ENCODE data around the gene ADAMTS17. TPM values are rescaled to one million over a fixed set of nuclear protein-coding genes. Genes with fewer than 3 reads are reported as not detected.

Gene ADAMTS17
- total RNA-seq, 2 experiments from 2014 or later: 0.99 to 1.2 TPM

DNA sequence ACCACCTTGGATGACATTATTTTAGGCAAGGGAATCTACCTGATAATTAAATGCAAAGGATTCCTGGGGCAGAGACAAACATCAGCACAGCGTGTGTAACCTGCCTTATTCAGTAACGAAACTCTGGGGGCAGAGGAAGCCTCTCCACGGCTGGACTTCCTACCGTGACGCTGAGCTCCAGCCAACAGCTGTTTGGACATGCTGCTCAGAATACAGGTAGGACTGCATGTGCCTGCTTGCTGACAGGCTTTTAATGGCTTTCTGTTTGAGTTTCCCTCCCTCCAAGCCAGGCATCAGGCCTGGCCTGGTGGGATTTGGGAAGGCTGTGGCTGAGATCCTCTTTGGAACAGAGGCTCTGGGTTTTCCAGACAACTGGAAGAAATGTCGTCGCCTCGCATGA, 150.6 kb downstream of the ADAMTS17 start:
- DNase-seq: no peak
- Mint-ChIP-seq H3K27me3 (no peaks in the 10 kb centered on the region), H3K36me3 (no peaks in the 10 kb centered on the region), H3K27ac (no peak overlapping the region), H3K4me3 (no peak overlapping the region), H3K9me3 (no peaks in the 10 kb centered on the region), H3K4me1 (ENCODE audit: low read depth) (no peaks in the 10 kb centered on the region)
- POLR2A ChIA-PET: no interaction called here
- CTCF ChIA-PET: no interaction called here
- intact Hi-C loops (cut with micrococcal nuclease): no loop called here

DNA sequence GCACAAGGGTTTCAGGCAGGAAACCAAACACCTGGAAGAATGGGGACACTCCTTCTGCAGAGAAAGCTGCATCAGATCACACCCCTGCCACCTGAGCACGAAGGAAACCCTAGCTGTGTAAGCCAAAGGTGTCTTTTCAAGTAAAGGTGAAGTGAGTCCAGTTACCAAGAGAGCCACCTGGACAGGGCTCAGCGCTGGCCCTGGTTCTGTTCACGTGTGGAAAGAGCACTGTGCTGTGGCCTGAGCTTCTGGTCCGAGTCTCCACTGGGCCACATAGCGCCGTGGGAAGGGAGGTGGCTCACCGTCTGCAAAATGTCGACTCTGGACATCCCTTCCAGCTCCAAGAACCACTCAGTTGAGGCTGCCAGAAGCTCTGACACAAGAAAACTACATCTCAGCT, 151.1 kb downstream of the ADAMTS17 start:
- intact Hi-C loops (cut with micrococcal nuclease): no loop called here
- no peak overlapping the region for H3K27ac Mint-ChIP-seq
- no peak for DNase-seq
- H3K4me1 Mint-ChIP-seq (ENCODE audit: low read depth): no peaks in the 10 kb centered on the region
- H3K36me3 Mint-ChIP-seq: no peaks in the 10 kb centered on the region
- CTCF ChIA-PET: no interaction called here
- H3K4me3 Mint-ChIP-seq: no peak overlapping the region
- no peaks in the 10 kb centered on the region for H3K27me3 Mint-ChIP-seq
- POLR2A ChIA-PET: no interaction called here
- no peaks in the 10 kb centered on the region for H3K9me3 Mint-ChIP-seq

DNA sequence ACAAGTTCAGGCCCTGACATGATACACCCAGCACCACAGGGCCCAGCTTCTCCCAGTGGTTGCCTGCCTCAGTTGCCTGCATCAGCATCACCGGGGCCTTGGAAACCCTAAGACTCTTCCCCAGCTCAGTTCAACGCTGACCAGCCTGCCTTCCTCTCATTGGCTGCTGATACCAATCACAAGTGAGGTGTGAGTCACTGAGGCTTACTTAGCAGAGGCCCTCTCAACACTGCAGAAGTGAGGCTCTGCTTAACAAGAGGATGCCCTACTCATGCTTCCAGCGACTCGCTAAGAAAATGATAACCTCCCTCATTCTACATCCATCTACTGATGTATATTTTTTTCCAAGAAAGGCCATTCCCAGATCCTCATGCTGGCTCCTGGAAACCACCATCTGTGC, 151.9 kb downstream of the ADAMTS17 start:
- Mint-ChIP-seq H3K9me3 (no peaks in the 10 kb centered on the region), H3K36me3 (no peaks in the 10 kb centered on the region), H3K27me3 (no peaks in the 10 kb centered on the region), H3K4me1 (ENCODE audit: low read depth) (no peaks in the 10 kb centered on the region), H3K27ac (no peak overlapping the region), H3K4me3 (no peak overlapping the region)
- ChIA-PET CTCF (no interaction called here), POLR2A (no interaction called here)
- no peak for DNase-seq
- intact Hi-C loops (cut with micrococcal nuclease): no loop called here

- ChIA-PET CTCF (no interaction called here), POLR2A (interaction anchor here (0.6 kb wide), 1 partner anchor 19 kb away, joined by 3 read pairs; no protein-coding TSS in a partner anchor)
- Mint-ChIP-seq H3K4me1 (ENCODE audit: low read depth) (no peaks in the 10 kb centered on the region), H3K4me3 (no peak overlapping the region), H3K9me3 (no peaks in the 10 kb centered on the region), H3K27ac (no peak overlapping the region), H3K27me3 (no peaks in the 10 kb centered on the region), H3K36me3 (no peaks in the 10 kb centered on the region)
- intact Hi-C loops (cut with micrococcal nuclease): no loop called here
- DNase-seq: no peak
Observed at GRCh38 chr15:100189319-100189718, 152.5 kb downstream of the ADAMTS17 start.

GRCh38 chr15:100187677-100188076, 154.1 kb downstream of the ADAMTS17 start:
- no peaks in the 10 kb centered on the region for H3K36me3 Mint-ChIP-seq
- H3K9me3 Mint-ChIP-seq: no peaks in the 10 kb centered on the region
- H3K27ac Mint-ChIP-seq: no peak overlapping the region
- no peaks in the 10 kb centered on the region for H3K4me1 Mint-ChIP-seq (ENCODE audit: low read depth)
- intact Hi-C loops (cut with micrococcal nuclease): no loop called here
- H3K27me3 Mint-ChIP-seq: no peaks in the 10 kb centered on the region
- no peak for DNase-seq
- ChIA-PET POLR2A (no interaction called here), CTCF (no interaction called here)
- no peak overlapping the region for H3K4me3 Mint-ChIP-seq

GRCh38 chr15:100186960-100187359, 154.8 kb downstream of the ADAMTS17 start:
- Mint-ChIP-seq H3K27me3 (no peaks in the 10 kb centered on the region), H3K27ac (no peak overlapping the region), H3K36me3 (no peaks in the 10 kb centered on the region), H3K4me3 (no peak overlapping the region), H3K9me3 (no peaks in the 10 kb centered on the region), H3K4me1 (ENCODE audit: low read depth) (no peaks in the 10 kb centered on the region)
- ChIA-PET POLR2A (no interaction called here), CTCF (interaction anchor here (0.7 kb wide), 1 partner anchor 203 kb away, joined by 3 read pairs; no protein-coding TSS in a partner anchor)
- intact Hi-C loops (cut with micrococcal nuclease): no loop called here
- no peak for DNase-seq

GRCh38 chr15:100186366-100186765, 155.4 kb downstream of the ADAMTS17 start:
- ChIA-PET CTCF (interaction anchor here (0.7 kb wide), 1 partner anchor 202 kb away, joined by 3 read pairs; no protein-coding TSS in a partner anchor), POLR2A (no interaction called here)
- Mint-ChIP-seq H3K4me3 (no peak overlapping the region), H3K4me1 (ENCODE audit: low read depth) (no peaks in the 10 kb centered on the region), H3K27me3 (no peaks in the 10 kb centered on the region), H3K27ac (no peak overlapping the region), H3K9me3 (no peaks in the 10 kb centered on the region), H3K36me3 (no peaks in the 10 kb centered on the region)
- intact Hi-C loops (cut with micrococcal nuclease): no loop called here
- no peak for DNase-seq

GRCh38 chr15:100183921-100184495, 157.8 kb downstream of the ADAMTS17 start:
- H3K27me3 Mint-ChIP-seq: no peaks in the 10 kb centered on the region
- H3K4me1 Mint-ChIP-seq (ENCODE audit: low read depth): no peaks in the 10 kb centered on the region
- H3K36me3 Mint-ChIP-seq: no peaks in the 10 kb centered on the region
- no peak overlapping the region for H3K4me3 Mint-ChIP-seq
- DNase-seq: no peak
- H3K9me3 Mint-ChIP-seq: peaks cover 3% of the 10 kb centered on the region
- ChIA-PET POLR2A (no interaction called here), CTCF (interaction anchor here (0.7 kb wide), 1 partner anchor 421 kb away, joined by 3 read pairs; no protein-coding TSS in a partner anchor)
- H3K27ac Mint-ChIP-seq: no peak overlapping the region
- intact Hi-C loops (cut with micrococcal nuclease): no loop called here

DNA sequence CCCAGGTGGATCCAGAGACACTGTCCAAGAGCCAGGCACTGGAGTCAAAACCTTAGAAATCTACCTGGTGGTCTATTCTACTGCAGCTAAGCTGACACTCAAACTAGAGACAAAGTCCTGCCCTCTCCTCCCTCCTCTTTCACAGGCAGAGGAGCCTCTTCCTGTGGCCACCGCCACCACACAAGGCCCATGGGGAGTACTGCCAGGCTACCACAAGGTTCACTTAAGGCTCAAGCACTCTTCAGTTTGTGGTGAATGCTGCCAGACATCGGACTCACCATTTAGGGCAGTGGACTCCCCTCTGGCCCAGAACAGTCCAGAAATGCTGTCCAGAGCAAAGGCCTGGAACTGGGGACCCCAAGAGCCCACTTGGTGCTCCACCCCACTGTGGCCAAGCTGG, 160.9 kb downstream of the ADAMTS17 start:
- Mint-ChIP-seq H3K9me3 (peaks cover 13% of the 10 kb centered on the region), H3K27ac (no peak overlapping the region), H3K36me3 (no peaks in the 10 kb centered on the region), H3K4me3 (no peak overlapping the region), H3K4me1 (ENCODE audit: low read depth) (no peaks in the 10 kb centered on the region), H3K27me3 (no peaks in the 10 kb centered on the region)
- no peak for DNase-seq
- intact Hi-C loops (cut with micrococcal nuclease): no loop called here
- POLR2A ChIA-PET: no interaction called here
- CTCF ChIA-PET: no interaction called here

DNA sequence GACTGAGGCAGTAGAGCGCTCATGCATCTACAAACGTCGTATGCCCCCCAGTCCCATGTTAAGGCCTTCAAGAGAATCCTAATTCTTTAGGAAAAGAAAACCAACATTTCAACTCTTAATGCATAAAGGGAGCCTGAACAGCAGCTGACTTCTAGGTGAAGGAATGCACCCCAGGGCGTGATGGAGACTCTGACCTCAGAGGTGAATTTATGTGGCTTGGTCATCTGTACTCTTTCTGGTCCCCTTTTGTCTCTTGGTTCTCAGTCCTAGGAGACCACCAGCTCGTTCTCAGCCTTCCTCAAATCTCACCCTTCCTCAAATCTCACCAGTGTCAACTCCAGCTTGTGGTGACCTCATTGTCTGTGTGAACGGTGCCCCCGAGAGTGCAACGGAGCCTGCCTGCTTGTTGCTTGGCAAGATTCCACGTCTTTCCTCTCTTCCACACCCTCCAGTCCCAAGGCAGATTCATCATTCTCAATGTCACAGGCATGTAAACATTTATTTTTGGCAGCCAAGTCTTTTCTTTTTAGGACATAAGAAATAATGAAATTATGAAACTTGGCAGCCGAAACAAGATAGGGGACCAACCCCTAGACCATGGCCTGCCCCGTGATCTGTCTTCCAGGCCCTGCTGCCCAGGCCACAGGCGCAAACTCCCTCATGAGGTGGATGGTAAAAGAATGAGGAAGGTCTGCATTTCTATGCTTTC, 166.2 kb downstream of the ADAMTS17 start:
- ChIA-PET POLR2A (no interaction called here), CTCF (no interaction called here)
- H3K4me1 Mint-ChIP-seq (ENCODE audit: low read depth): peaks cover 3% of the 10 kb centered on the region
- H3K9me3 Mint-ChIP-seq: peaks cover 16% of the 10 kb centered on the region
- DNase-seq: no peak
- no peak overlapping the region for H3K27ac Mint-ChIP-seq
- no peaks in the 10 kb centered on the region for H3K27me3 Mint-ChIP-seq
- H3K4me3 Mint-ChIP-seq: no peak overlapping the region
- intact Hi-C loops (cut with micrococcal nuclease): no loop called here
- H3K36me3 Mint-ChIP-seq: peaks cover 5% of the 10 kb centered on the region

DNA sequence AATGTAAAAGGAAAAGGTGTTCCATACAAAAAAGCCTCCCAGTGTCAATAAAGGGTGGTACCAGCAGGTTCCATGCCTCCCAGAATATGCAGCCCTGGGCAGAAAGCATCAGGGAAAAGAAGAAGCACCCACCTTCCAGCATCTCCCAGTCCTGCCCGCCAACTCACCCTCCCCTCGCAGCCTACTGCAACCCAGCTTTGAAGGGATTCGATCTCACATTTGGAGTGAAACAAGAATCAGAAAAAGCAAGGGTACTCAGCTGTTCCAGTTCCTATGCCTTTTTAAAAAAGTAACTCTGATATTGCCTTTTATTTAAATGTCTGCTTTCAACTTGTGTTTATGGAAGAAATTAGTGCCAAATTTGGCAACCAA, 166.9 kb downstream of the ADAMTS17 start:
- intact Hi-C loops (cut with micrococcal nuclease): loop anchor here (5.0 kb wide), 1 partner anchor 248 kb away; no protein-coding TSS in a partner anchor
- no peak for DNase-seq
- Mint-ChIP-seq H3K9me3 (peaks cover 16% of the 10 kb centered on the region), H3K36me3 (peaks cover 5% of the 10 kb centered on the region), H3K27me3 (no peaks in the 10 kb centered on the region), H3K27ac (no peak overlapping the region), H3K4me1 (ENCODE audit: low read depth) (peaks cover 10% of the 10 kb centered on the region), H3K4me3 (no peak overlapping the region)
- CTCF ChIA-PET: no interaction called here
- POLR2A ChIA-PET: no interaction called here

DNA sequence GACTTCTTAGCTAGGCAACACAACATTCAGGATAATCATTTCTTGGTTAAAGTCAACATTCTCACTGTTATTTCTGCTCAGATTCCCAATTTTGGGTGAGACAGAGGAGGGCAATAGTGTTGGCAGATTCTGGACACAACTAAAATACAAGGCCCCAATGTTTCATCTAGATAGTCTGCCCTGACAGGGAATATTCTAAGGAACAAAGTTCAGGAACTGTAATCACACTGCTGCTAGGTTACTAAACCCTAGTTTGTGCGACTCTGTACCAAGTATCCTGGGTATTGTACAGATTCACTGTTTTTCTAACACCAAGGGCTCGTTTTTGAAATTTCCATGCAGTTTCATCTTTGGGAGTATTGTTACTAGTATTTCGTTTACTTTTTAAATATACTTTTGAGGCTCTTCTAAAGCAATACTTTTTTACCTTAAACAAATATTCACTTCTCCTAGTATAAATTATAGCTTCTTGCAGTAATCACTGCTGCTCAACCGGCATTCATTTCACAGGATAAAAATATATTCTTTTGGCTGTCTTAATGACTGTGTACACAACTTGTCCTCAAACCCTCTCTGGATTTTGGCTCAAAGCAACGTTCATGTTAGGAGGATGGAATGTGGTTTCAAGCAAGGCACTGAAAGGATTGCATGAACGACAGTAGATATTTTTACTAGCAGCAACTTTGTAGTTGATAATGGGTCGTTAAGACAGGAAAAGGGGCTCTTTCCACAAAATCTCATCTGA, 167.4 kb downstream of the ADAMTS17 start:
- intact Hi-C loops (cut with micrococcal nuclease): loop anchor here (5.0 kb wide), 1 partner anchor 247 kb away; no protein-coding TSS in a partner anchor
- ChIA-PET POLR2A (no interaction called here), CTCF (no interaction called here)
- Mint-ChIP-seq H3K9me3 (peaks cover 16% of the 10 kb centered on the region), H3K36me3 (peaks cover 5% of the 10 kb centered on the region), H3K27ac (no peak overlapping the region), H3K27me3 (no peaks in the 10 kb centered on the region), H3K4me1 (ENCODE audit: low read depth) (peaks cover 12% of the 10 kb centered on the region), H3K4me3 (no peak overlapping the region)
- no peak for DNase-seq

Measured in activated CD4-positive, alpha-beta memory T cell treated with anti-CD3 and anti-CD28 coated beads for 36 hours (primary cell).